ENCODE results near the gene CTNNA3.

- TF ChIP-seq CTCF (conservative IDR thresholded peaks at IDR 0.05 in 1 of 2, IDR thresholded peaks at IDR 0.05 in 1 of 2; ENCODE audit: extremely low read depth in 1 of 2, insufficient read depth in 1 of 2, low read depth in 1 of 2, low read length in 2 of 2) (no peak), EZH2 (IDR thresholded peaks at IDR 0.05; ENCODE audit: borderline replicate concordance, low read length) (no peak)
These were observed 913.9 kb downstream of the CTNNA3 start for GRCh38 chr10:66782144-66782543.

Data from mammary epithelial cell (primary cell).